GM06990 (cell line): ENCODE results near the gene LCTL.

ENCODE experiments used
- DNase-seq: peaks from one replicate; pipeline ENCODE4 v3.0.0-alpha.2; 2011; ENCODE audit not compliant: insufficient read length; ENCODE audit errors: extremely low read depth
- H3K27me3 ChIP-seq: replicated peaks from 2 replicates; pipeline ENCODE4 v1.6.0; 2011; ENCODE audit warnings: low read length; ENCODE audit not compliant: control insufficient read depth, insufficient read depth
- H3K36me3 ChIP-seq: 2 replicates; pipeline ENCODE4 v1.5.1; 2011; ENCODE audit warnings: low read length; ENCODE audit not compliant: control insufficient read depth, insufficient read depth
- H3K4me3 ChIP-seq: replicated peaks from 2 replicates; pipeline ENCODE4 v1.5.1; 2011; ENCODE audit warnings: low read depth, mild to moderate bottlenecking, control low read depth, low read length
- CTCF ChIP-seq: IDR thresholded peaks from 2 replicates; pipeline ENCODE4 v1.5.1; 2011; ENCODE audit warnings: low read length, control low read depth, mild to moderate bottlenecking, inconsistent platforms; ENCODE audit not compliant: insufficient read depth, poor library complexity, severe bottlenecking

The LCTL gene

GRCh38 chr15:66600240-66600627, 34.4 kb upstream of the LCTL start:
- no peak for TF ChIP-seq CTCF
- H3K27me3 ChIP-seq = no peaks in the 10 kb centered on the region; the same call in 1 of the 2 replicates
- no peaks in the 10 kb centered on the region for H3K36me3 ChIP-seq
- no peak overlapping the region for H3K4me3 ChIP-seq
- no peak for DNase-seq

GRCh38 chr15:66599536-66600239, 33.9 kb upstream of the LCTL start:
- TF ChIP-seq CTCF = no peak
- no peaks in the 10 kb centered on the region for H3K36me3 ChIP-seq
- no peak for DNase-seq
- no peak overlapping the region for H3K4me3 ChIP-seq
- H3K27me3 ChIP-seq = no peaks in the 10 kb centered on the region; the same call in 1 of the 2 replicates

- no peak for DNase-seq
- no peak for TF ChIP-seq CTCF
- Histone ChIP-seq H3K4me3 (no peak overlapping the region), H3K36me3 (no peaks in the 10 kb centered on the region), H3K27me3 (no peaks in the 10 kb centered on the region; the same call in 1 of the 2 replicates)
These were observed 32.5 kb upstream of the LCTL start for GRCh38 chr15:66598095-66598815.

- Histone ChIP-seq H3K36me3 (no peaks in the 10 kb centered on the region), H3K4me3 (no peak overlapping the region), H3K27me3 (no peaks in the 10 kb centered on the region; the same call in 1 of the 2 replicates)
- TF ChIP-seq CTCF = no peak
- no peak for DNase-seq
These were observed 30.2 kb upstream of the LCTL start for GRCh38 chr15:66595931-66596545.

GRCh38 chr15:66595332-66595731, 29.5 kb upstream of the LCTL start:
- TF ChIP-seq CTCF = no peak
- H3K36me3 ChIP-seq = no peaks in the 10 kb centered on the region
- no peak overlapping the region for H3K4me3 ChIP-seq
- no peak for DNase-seq
- H3K27me3 ChIP-seq = no peaks in the 10 kb centered on the region; the same call in 1 of the 2 replicates
